Stomach (tissue), 9 donors: ENCODE results near the gene VWF. TPM values are rescaled to one million over a fixed set of nuclear protein-coding genes. Genes with fewer than 3 reads are reported as not detected.

Experiments used
- DNase-seq, 2 donors: peaks; one replicate each; pipeline versions ENCODE4 v3.0.0 to v3.0.0-alpha.2; 2013 to 2019
- H3K27ac ChIP-seq, 5 donors: fragments of 200-600 bp in 4 of 5; sonication (generic) in 4 of 5; one replicate each; pipeline ENCODE4 v1.5.1; 2013 to 2019; ENCODE audit warnings: mild to moderate bottlenecking in 1 of 5, moderate library complexity in 1 of 5
- H3K27me3 ChIP-seq, 3 donors: fragments of 200-600 bp; sonication (generic); one replicate each; pipeline ENCODE4 v1.5.1; 2017 to 2019; ENCODE audit warnings: mixed run types in 1 of 3
- H3K36me3 ChIP-seq, 4 donors: fragments of 200-600 bp; sonication (generic); 1 replicate in 3 of 4; 2 replicates in 1 of 4; pipeline ENCODE4 v1.5.1; 2016 to 2019
- H3K4me1 ChIP-seq, 4 donors: fragments of 200-600 bp; sonication (generic); one replicate each; pipeline ENCODE4 v1.5.1; 2016 to 2019
- H3K4me3 ChIP-seq, 4 donors: fragments of 200-600 bp; sonication (generic) in 3 of 4; one replicate each; pipeline ENCODE4 v1.5.1; 2016 to 2019; ENCODE audit warnings: mild to moderate bottlenecking in 1 of 4
- H3K9me3 ChIP-seq, 4 donors: fragments of 200-600 bp; sonication (generic); one replicate each; pipeline ENCODE4 v1.5.1; 2016 to 2019
- CTCF ChIP-seq, 7 experiments: fragments of 450-650 bp in 4 of 7; fragments of 200-600 bp in 3 of 7; sonication (generic) in 3 of 7; IDR thresholded peaks; one replicate each; pipeline ENCODE4 v1.5.1; 2016 to 2019; ENCODE audit warnings: antibody characterized with exemption in 7 of 7, control low read depth in 2 of 7, mild to moderate bottlenecking in 1 of 7
- EP300 ChIP-seq: sonication (generic); formaldehyde crosslinking; IDR thresholded peaks from one replicate; pipeline ENCODE4 v1.6.1; 2017; ENCODE audit warnings: antibody characterized with exemption
- POLR2A ChIP-seq, 4 donors: fragments of 450-650 bp; IDR thresholded peaks; one replicate each; pipeline ENCODE4 v1.6.1; 2016; ENCODE audit warnings: antibody characterized with exemption in 4 of 4, control low read depth in 2 of 4, mild to moderate bottlenecking in 1 of 4, moderate library complexity in 1 of 4
- POLR2AphosphoS5 ChIP-seq, 3 donors: sonication (generic); formaldehyde crosslinking; IDR thresholded peaks; one replicate each; pipeline ENCODE4 v1.6.1; 2016; ENCODE audit warnings: antibody characterized with exemption in 3 of 3
- WGBS, 5 donors: extraction: QIAGEN DNeasy Blood & Tissue Kit in 3 of 5; methylation state at CpG; one replicate each; pipeline versions ENCODE4 v1.1.5 to v1.1.7; 2013 to 2018; 5-methylcytosine and 5-hydroxymethylcytosine counted together
- intact Hi-C: fragments of 100-400 bp; cut with DNase I; formaldehyde crosslinking; loops from one replicate; pipeline ENCODE4 v1.15.1; 2023; ENCODE audit warnings: low total_unique reads
- polyA plus RNA-seq, 3 donors: library from polyadenylated mRNA; stranded (reverse); fragments of 200-250 nt; gene quantifications; one replicate each; pipeline ENCODE4 v1.2.3, GENCODE V29; 2013
- total RNA-seq, 5 donors: library from RNA; depleted of rRNA; stranded (reverse); fragments of >200 nt; gene quantifications; one replicate each; pipeline versions ENCODE4 v1.1.0 to v1.2.3, GENCODE V29; 2014 to 2016
- donor health status: healthy with polysubstance abuse.
- donor health status: Bipolar disorder and iron deficiency.
- donor health status: healthy.

VWF gene
- total and polyA plus RNA-seq, 8 donors = 3.1 to 103 (median 50.2) TPM

- no peaks in the 10 kb centered on the region for H3K36me3 ChIP-seq
- DNase-seq = no peak
Observed at GRCh38 chr12:5915511-5915910, 209.0 kb downstream of the VWF start.

DNA sequence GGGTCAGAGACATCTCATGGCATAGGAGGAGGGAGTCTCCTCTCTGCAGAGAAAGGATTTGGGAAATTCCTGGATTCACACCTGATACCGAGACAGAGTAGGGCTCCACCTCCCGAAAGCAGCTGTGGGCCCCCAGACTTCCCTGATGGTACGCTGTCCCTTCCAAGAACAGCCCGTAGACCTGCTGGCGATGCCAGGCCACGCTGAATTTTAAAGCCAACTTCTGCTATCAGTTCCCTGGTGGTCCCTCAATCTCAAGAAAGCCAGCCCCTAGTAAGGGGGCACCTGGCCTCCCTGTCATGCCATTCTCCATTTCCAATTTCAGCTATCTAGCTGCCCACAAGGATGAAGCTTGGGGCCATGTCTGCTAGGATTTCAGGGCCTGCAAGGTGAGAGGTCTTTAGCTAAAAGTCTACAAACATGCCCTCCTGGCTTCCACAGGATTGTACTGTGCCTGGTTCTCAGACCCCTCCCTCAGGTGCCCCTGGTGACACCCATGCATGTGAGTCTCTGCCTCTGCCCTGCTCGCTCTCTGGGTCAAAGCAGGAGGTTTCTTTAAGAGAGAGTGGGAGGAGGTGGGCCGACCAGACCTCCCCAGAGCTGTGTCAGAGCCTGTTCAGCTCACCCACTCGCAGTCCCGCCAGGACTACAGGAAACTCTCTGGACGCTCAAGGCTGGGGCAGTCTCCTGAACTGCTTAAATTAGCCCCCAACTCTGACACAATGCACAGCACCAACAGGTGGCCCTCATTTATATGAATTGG lies 209.9 kb downstream of the VWF start:
- intact Hi-C loops = no loop called here
- H3K4me1 ChIP-seq = no peaks in the 10 kb centered on the region
- H3K4me3 ChIP-seq = no peak overlapping the region

More at GRCh38 chr12:5915511-5915910, 209.0 kb downstream of the VWF start:
- Histone ChIP-seq H3K4me3 (no peak overlapping the region), H3K9me3 (no peaks in the 10 kb centered on the region), H3K4me1 (no peaks in the 10 kb centered on the region), H3K27me3 (peaks cover 0 to 18% (median 0%) of the 10 kb centered on the region in 3 donors), H3K27ac (no peak overlapping the region)
- WGBS, 5 donors = 76 to 98% (median 88%) methylated on average over 4 of the region's 4 CpGs
- intact Hi-C loops = no loop called here
- no peak for TF ChIP-seq CTCF (IDR thresholded peaks at IDR 0.05)
- TF ChIP-seq EP300 = no peak
- no peak for TF ChIP-seq POLR2AphosphoS5 (IDR thresholded peaks at IDR 0.05)
- no peak for TF ChIP-seq POLR2A (IDR thresholded peaks at IDR 0.05)

DNA sequence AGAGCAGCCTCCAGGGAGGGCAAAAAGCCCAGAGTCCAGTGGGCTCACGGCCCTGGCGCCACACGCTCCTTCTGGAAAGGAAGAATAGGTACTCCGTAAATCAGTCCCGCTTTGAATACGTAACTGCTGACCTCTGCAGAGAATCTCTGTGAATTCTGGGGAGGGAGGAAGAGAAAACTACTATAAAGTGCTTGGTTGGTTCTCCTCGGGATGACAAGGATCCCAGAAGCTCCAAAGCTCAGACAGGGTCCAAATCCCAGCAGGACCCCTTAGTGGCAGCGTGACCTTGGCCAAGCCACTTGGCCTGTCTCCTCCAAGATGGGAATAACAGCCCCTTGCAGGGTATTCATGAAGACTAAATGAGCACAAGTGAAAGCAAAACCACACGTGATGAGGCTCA lies 211.1 kb downstream of the VWF start:
- peaks cover 0 to 29% (median 3%) of the 10 kb centered on the region in 3 donors for H3K27me3 ChIP-seq
- no peak overlapping the region for H3K27ac ChIP-seq
- TF ChIP-seq CTCF (IDR thresholded peaks at IDR 0.05) = no peak
- no peak for TF ChIP-seq POLR2AphosphoS5 (IDR thresholded peaks at IDR 0.05)
- no peak for TF ChIP-seq POLR2A (IDR thresholded peaks at IDR 0.05)
- no peak for TF ChIP-seq EP300
- intact Hi-C loops = no loop called here
- no peaks in the 10 kb centered on the region for H3K9me3 ChIP-seq
- WGBS, 5 donors = 74 to 88% (median 81%) methylated on average over 8 to 9 of the region's 9 CpGs
- H3K4me1 ChIP-seq = no peaks in the 10 kb centered on the region
- no peaks in the 10 kb centered on the region for H3K36me3 ChIP-seq
- DNase-seq = no peak
- no peak overlapping the region for H3K4me3 ChIP-seq

More for the DNA sequence above, 209.9 kb downstream of the VWF start:
- Histone ChIP-seq H3K9me3 (no peaks in the 10 kb centered on the region), H3K27ac (no peak overlapping the region), H3K27me3 (peaks cover 0 to 20% (median 0%) of the 10 kb centered on the region in 3 donors), H3K36me3 (no peaks in the 10 kb centered on the region)
- no peak for TF ChIP-seq CTCF (IDR thresholded peaks at IDR 0.05)
- TF ChIP-seq POLR2A (IDR thresholded peaks at IDR 0.05) = no peak
- TF ChIP-seq EP300 = no peak
- no peak for TF ChIP-seq POLR2AphosphoS5 (IDR thresholded peaks at IDR 0.05)
- no peak for DNase-seq
- 76 to 81% (median 76%) methylated on average over 11 of the region's 11 CpGs for WGBS, 5 donors

DNA sequence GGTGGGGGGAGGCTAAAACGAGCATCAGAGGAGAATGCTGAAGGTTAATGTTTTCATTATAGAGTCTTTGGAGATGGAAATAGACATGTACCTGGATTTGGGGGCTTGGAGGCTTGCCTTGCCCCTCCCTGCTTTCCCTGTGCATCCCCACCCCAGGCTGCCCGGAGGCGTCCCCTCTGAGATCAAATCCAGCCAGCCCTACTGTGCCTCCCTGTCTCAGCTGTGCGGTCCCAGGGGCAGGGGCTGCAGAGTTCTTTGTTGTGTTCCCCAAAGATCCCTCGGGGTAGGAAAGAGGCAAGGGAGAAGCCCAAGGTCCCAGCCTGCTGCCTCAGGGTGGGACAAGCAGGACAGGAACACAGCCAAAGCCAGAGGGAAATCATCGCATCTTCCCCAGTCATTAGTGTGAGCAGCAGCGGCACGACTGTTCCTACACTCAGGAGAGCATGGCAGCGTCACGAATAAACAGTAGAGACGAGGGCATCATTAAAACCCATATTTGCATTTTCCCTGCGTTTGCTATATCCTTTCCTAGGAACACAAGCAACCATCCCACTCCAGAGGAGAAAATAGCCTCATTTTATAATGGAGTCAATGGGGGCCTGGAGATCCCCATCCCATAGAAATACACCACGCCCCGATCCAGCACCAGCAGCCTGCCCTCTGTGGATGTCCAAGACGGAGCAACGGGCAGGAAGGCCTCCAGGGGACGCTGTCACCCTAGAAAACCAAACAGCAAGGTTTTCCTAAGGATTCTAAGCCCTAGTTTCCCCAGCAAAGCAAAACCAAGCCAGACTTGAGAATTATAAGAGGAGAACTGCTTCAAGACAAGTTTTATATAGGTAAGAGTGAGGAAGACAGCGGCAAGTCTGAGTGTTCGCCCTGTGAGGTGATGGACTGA lies 211.8 kb downstream of the VWF start:
- 71 to 80% (median 72%) methylated on average over 19 of the region's 19 CpGs for WGBS, 5 donors
- H3K9me3 ChIP-seq = no peaks in the 10 kb centered on the region
- TF ChIP-seq CTCF (IDR thresholded peaks at IDR 0.05) = no peak
- TF ChIP-seq POLR2A (IDR thresholded peaks at IDR 0.05) = no peak
- TF ChIP-seq EP300 = no peak
- TF ChIP-seq POLR2AphosphoS5 (IDR thresholded peaks at IDR 0.05) = no peak
- H3K4me1 ChIP-seq = no peaks in the 10 kb centered on the region
- no peaks in the 10 kb centered on the region for H3K36me3 ChIP-seq
- no peak overlapping the region for H3K4me3 ChIP-seq
- DNase-seq = no peak
- intact Hi-C loops = no loop called here
- peaks cover 0 to 29% (median 3%) of the 10 kb centered on the region in 3 donors for H3K27me3 ChIP-seq
- H3K27ac ChIP-seq = no peak overlapping the region
